IPS-NIHi11 (cell line): Measurements from ENCODE around the gene NRP1.

Experiments used
- DNase-seq: peaks from one replicate; pipeline ENCODE4 v3.0.0; 2012; ENCODE audit warnings: mixed read lengths, low spot score

The NRP1 gene

GRCh38 chr10:33186150-33186549, 148.3 kb downstream of the NRP1 start:
- no peak for DNase-seq

GRCh38 chr10:33183655-33184054, 150.8 kb downstream of the NRP1 start:
- no peak for DNase-seq

GRCh38 chr10:33180921-33181320, 153.5 kb downstream of the NRP1 start:
- no peak for DNase-seq

- DNase-seq, result no peak
Measured at GRCh38 chr10:33180390-33180789, 154.1 kb downstream of the NRP1 start.

GRCh38 chr10:33179067-33179466, 155.4 kb downstream of the NRP1 start:
- no peak for DNase-seq

- DNase-seq, result no peak
Measured at GRCh38 chr10:33178026-33178755, 156.3 kb downstream of the NRP1 start.

- no peak for DNase-seq
Measured at GRCh38 chr10:33176688-33177087, 157.8 kb downstream of the NRP1 start.

GRCh38 chr10:33174674-33175434, 159.6 kb downstream of the NRP1 start:
- DNase-seq, result no peak

- no peak for DNase-seq
Measured at GRCh38 chr10:33165911-33166310, 168.6 kb downstream of the NRP1 start.

- no peak for DNase-seq
Measured at GRCh38 chr10:33164060-33164709, 170.3 kb downstream of the NRP1 start.

GRCh38 chr10:33162248-33162575, 172.3 kb downstream of the NRP1 start:
- DNase-seq, result no peak

GRCh38 chr10:33161550-33162247, 172.8 kb downstream of the NRP1 start:
- no peak for DNase-seq

GRCh38 chr10:33160151-33160550, 174.3 kb downstream of the NRP1 start:
- peak; percentile 38 for DNase-seq

- DNase-seq, result no peak
Measured at GRCh38 chr10:33157103-33157502, 177.4 kb downstream of the NRP1 start.

- peak; percentile 62 for DNase-seq
Measured at GRCh38 chr10:33155720-33156638, 178.5 kb downstream of the NRP1 start.

- DNase-seq, result no peak
Measured at GRCh38 chr10:33154590-33154989, 179.9 kb downstream of the NRP1 start.

GRCh38 chr10:33153968-33154327, 180.5 kb downstream of the NRP1 start:
- DNase-seq, result no peak

GRCh38 chr10:33153251-33153967, 181.1 kb downstream of the NRP1 start:
- DNase-seq, result no peak

- no peak for DNase-seq
Measured at GRCh38 chr10:33152750-33153149, 181.7 kb downstream of the NRP1 start.

- no peak for DNase-seq
Measured at GRCh38 chr10:33152146-33152545, 182.3 kb downstream of the NRP1 start.

- no peak for DNase-seq
Measured at GRCh38 chr10:33151344-33151864, 183.1 kb downstream of the NRP1 start.
